IMR-90 (cell line): ENCODE results near the gene CYP46A1. TPM values are rescaled to one million over a fixed set of nuclear protein-coding genes. Genes with fewer than 3 reads are reported as not detected.
A peak's percentile ranks its signal among the peaks of the same experiment; 100 is the strongest.

ENCODE experiments used
- ATAC-seq: fragments of 200-7000 bp; cut with Tn5 transposase; 2 replicates; pipeline ENCODE4 v1.9.1; 2020; ENCODE audit warnings: low read depth, mild to moderate bottlenecking, moderate library complexity
- BruUV-seq: library from RNA; stranded (reverse); fragments of 400-500 nt; replicated peaks from 2 replicates; lab custom pipeline; 2021; lab: Mats Ljungman, UMichigan
- CTCF ChIA-PET: fragments of 300-600 bp; formaldehyde crosslinking; extraction: SDS; loops from one replicate; lab custom pipeline; 2021; ENCODE audit warnings: antibody characterized with exemption; lab: Yijun Ruan, JAX
- POLR2A ChIA-PET: fragments of 300-600 bp; sonication (Branson Sonifier 250); formaldehyde crosslinking; loops from one replicate; lab custom pipeline; 2022; ENCODE audit warnings: antibody characterized with exemption; ENCODE audit not compliant: unreplicated experiment; lab: Charles Lee
- DNase-seq: peaks from one replicate; pipeline ENCODE4 v3.0.0; 2013
- H2AFZ ChIP-seq: replicated peaks from 2 replicates; pipeline ENCODE3; 2013; ENCODE audit warnings: low read length, mild to moderate bottlenecking; ENCODE audit not compliant: poor library complexity
- H2AK5ac ChIP-seq: 2 replicates; pipeline ENCODE4 v1.6.1; 2013; ENCODE audit warnings: low read depth, low read length, inconsistent platforms
- H2AK9ac ChIP-seq: replicated peaks from 2 replicates; pipeline ENCODE3; 2013; ENCODE audit warnings: mild to moderate bottlenecking, low read depth, low read length, moderate library complexity; ENCODE audit not compliant: poor library complexity
- H2BK120ac ChIP-seq: 2 replicates; pipeline ENCODE4 v1.6.1; 2013; ENCODE audit warnings: low read depth, low read length, inconsistent platforms
- H2BK15ac ChIP-seq: 3 replicates; pipeline ENCODE4 v1.6.1; 2013; ENCODE audit warnings: low read depth, low read length, inconsistent platforms
- H2BK20ac ChIP-seq: 2 replicates; pipeline ENCODE4 v1.6.1; 2013; ENCODE audit warnings: low read depth, mild to moderate bottlenecking, inconsistent platforms, low read length, moderate library complexity
- H2BK5ac ChIP-seq: 2 replicates; pipeline ENCODE4 v1.6.1; 2013; ENCODE audit warnings: mild to moderate bottlenecking, low read depth, low read length, inconsistent platforms; ENCODE audit not compliant: poor library complexity, severe bottlenecking
- H3K14ac ChIP-seq: replicated peaks from 2 replicates; pipeline ENCODE4 v1.6.1; 2013; ENCODE audit warnings: low read depth, low read length, inconsistent platforms
- H3K18ac ChIP-seq: 2 replicates; pipeline ENCODE4 v1.6.1; 2013; ENCODE audit warnings: low read depth, low read length, control low read depth
- H3K23ac ChIP-seq: 2 replicates; pipeline ENCODE4 v1.6.1; 2013; ENCODE audit warnings: low read depth, low read length, inconsistent platforms
- H3K27ac ChIP-seq: 2 replicates; pipeline ENCODE4 v1.5.1; 2013; ENCODE audit warnings: mild to moderate bottlenecking, control low read depth, low read length; ENCODE audit not compliant: insufficient read depth
- H3K27me3 ChIP-seq: 2 replicates; pipeline ENCODE4 v1.6.1; 2013; ENCODE audit warnings: low read length; ENCODE audit not compliant: control insufficient read depth, insufficient read depth
- H3K36me3 ChIP-seq: 2 replicates; pipeline ENCODE4 v1.6.1; 2013; ENCODE audit warnings: low read length, mixed read lengths; ENCODE audit not compliant: control insufficient read depth, insufficient read depth
- H3K4ac ChIP-seq: 2 replicates; pipeline ENCODE4 v1.6.1; 2013; ENCODE audit warnings: low read depth, low read length, inconsistent platforms
- H3K4me1 ChIP-seq: 2 replicates; pipeline ENCODE4 v1.6.1; 2013; ENCODE audit warnings: low read length, mixed read lengths; ENCODE audit not compliant: control insufficient read depth, insufficient read depth
- H3K4me2 ChIP-seq: 2 replicates; pipeline ENCODE4 v1.6.1; 2013; ENCODE audit warnings: low read depth, mild to moderate bottlenecking, control low read depth, low read length, moderate library complexity
- H3K4me3 ChIP-seq: 2 replicates; pipeline ENCODE4 v1.5.1; 2013; ENCODE audit warnings: low read depth, mild to moderate bottlenecking, control low read depth, low read length, moderate library complexity; ENCODE audit not compliant: insufficient read depth
- H3K56ac ChIP-seq: 2 replicates; pipeline ENCODE4 v1.6.1; 2013; ENCODE audit warnings: low read length, inconsistent platforms; ENCODE audit not compliant: insufficient read depth; ENCODE audit errors: extremely low read depth
- H3K79me1 ChIP-seq, 2 experiments: 2 replicates each; pipeline ENCODE4 v1.6.1; 2013; ENCODE audit warnings: low read length in 2 of 2, inconsistent platforms in 1 of 2, low read depth in 1 of 2
- H3K9ac ChIP-seq: 2 replicates; pipeline ENCODE4 v1.6.1; 2013; ENCODE audit warnings: low read depth, low read length, control low read depth
- H3K9me1 ChIP-seq: 2 replicates; pipeline ENCODE4 v1.6.1; 2013; ENCODE audit warnings: low read length, inconsistent platforms; ENCODE audit not compliant: insufficient read depth
- H3K9me3 ChIP-seq: 2 replicates; pipeline ENCODE4 v1.6.1; 2013; ENCODE audit warnings: low read length; ENCODE audit not compliant: control insufficient read depth, insufficient read depth
- H4K20me1 ChIP-seq: 2 replicates; pipeline ENCODE4 v1.6.1; 2013; ENCODE audit warnings: low read length, inconsistent platforms; ENCODE audit not compliant: insufficient read depth
- H4K5ac ChIP-seq: 2 replicates; pipeline ENCODE4 v1.6.1; 2013; ENCODE audit warnings: mild to moderate bottlenecking, low read depth, low read length, control low read depth
- H4K8ac ChIP-seq, 2 experiments: 2 replicates each; pipeline ENCODE4 v1.6.1; 2013; ENCODE audit warnings: low read depth in 2 of 2, low read length in 2 of 2, control low read depth in 1 of 2, inconsistent platforms in 1 of 2
- H4K91ac ChIP-seq: 2 replicates; pipeline ENCODE4 v1.6.1; 2013; ENCODE audit warnings: low read depth, low read length, inconsistent platforms; ENCODE audit not compliant: insufficient read depth
- BHLHE40 ChIP-seq: fragments of 150-350 bp; IDR thresholded peaks from 2 replicates; pipeline ENCODE4 v1.6.1; 2016; ENCODE audit warnings: mild to moderate bottlenecking, low read depth, low read length
- CEBPB ChIP-seq: IDR thresholded peaks from 2 replicates; pipeline ENCODE4 v1.6.1; 2012; ENCODE audit warnings: low read depth, low read length, improper control_type of control experiment
- CHD1 ChIP-seq: IDR thresholded peaks from 2 replicates; pipeline ENCODE4 v1.6.1; 2012; ENCODE audit warnings: low read depth, low read length, improper control_type of control experiment
- FOS ChIP-seq: fragments of 150-350 bp; IDR thresholded peaks from 2 replicates; pipeline ENCODE4 v1.6.1; 2016; ENCODE audit warnings: low read depth, low read length
- MAFK ChIP-seq: IDR thresholded peaks from 2 replicates; pipeline ENCODE4 v1.6.1; 2012; ENCODE audit warnings: low read depth, low read length, improper control_type of control experiment
- MAZ ChIP-seq: IDR thresholded peaks from 2 replicates; pipeline ENCODE4 v1.6.1; 2012; ENCODE audit warnings: low read depth, mild to moderate bottlenecking, low read length, improper control_type of control experiment, moderate library complexity, borderline replicate concordance
- MXI1 ChIP-seq: IDR thresholded peaks from 2 replicates; pipeline ENCODE4 v1.6.1; 2012; ENCODE audit warnings: low read depth, mild to moderate bottlenecking, low read length, moderate library complexity, borderline replicate concordance
- NFE2L2 ChIP-seq: fragments of 150-350 bp; IDR thresholded peaks from 2 replicates; pipeline ENCODE4 v1.6.1; 2016; ENCODE audit warnings: low read depth, mild to moderate bottlenecking, low read length
- POLR2A ChIP-seq: IDR thresholded peaks from 2 replicates; pipeline ENCODE4 v1.6.1; 2012; ENCODE audit warnings: mild to moderate bottlenecking, low read depth, low read length
- RAD21 ChIP-seq: IDR thresholded peaks from 2 replicates; pipeline ENCODE4 v1.6.1; 2012; ENCODE audit warnings: low read length, improper control_type of control experiment
- RFX5 ChIP-seq: IDR thresholded peaks from 2 replicates; pipeline ENCODE4 v1.8.0; 2012; ENCODE audit warnings: low read depth, mild to moderate bottlenecking, low read length, moderate library complexity
- SMC3 ChIP-seq: fragments of 150-350 bp; IDR thresholded peaks from 2 replicates; pipeline ENCODE4 v1.6.1; 2016; ENCODE audit warnings: low read depth, mild to moderate bottlenecking, antibody characterized with exemption, low read length, moderate library complexity
- WGBS, 2 experiments: methylation state at CpG; one replicate each; pipeline versions ENCODE4 v1.1.5 to v1.1.7; 2013; ENCODE audit warnings: missing lambda C conversion rate in 2 of 2; ENCODE audit not compliant: insufficient read length in 1 of 2; ENCODE audit errors: extremely low coverage in 2 of 2; 5-methylcytosine and 5-hydroxymethylcytosine counted together
- dilution Hi-C: fragments of 300-500 bp; cut with HindIII; formaldehyde crosslinking; loops from one replicate; pipeline ENCODE4 v1.14.3; 2018; ENCODE audit warnings: low sequenced_read_pairs; ENCODE audit not compliant: unreplicated experiment
- in situ Hi-C: fragments of 300-500 bp; cut with MboI; formaldehyde crosslinking; loops from 3 replicates; pipeline ENCODE4 v1.14.3; 2019; ENCODE audit warnings: low sequenced_read_pairs, inconsistent platforms, mixed read lengths
- intact Hi-C: fragments of 100-400 bp; cut with micrococcal nuclease; formaldehyde crosslinking; loops from 2 replicates; pipeline ENCODE4 v1.10.0; 2022
- polyA plus RNA-seq, 3 experiments: library from polyadenylated mRNA; depleted of rRNA; stranded (reverse); fragments of >200 nt; gene quantifications; 2 replicates each; pipeline ENCODE4 v1.2.3, GENCODE V29; 2012; ENCODE audit warnings: low replicate concordance in 1 of 3
- total RNA-seq: library from RNA; depleted of rRNA; stranded (reverse); fragments of >200 nt; gene quantifications from 2 replicates; pipeline ENCODE4 v1.2.3, GENCODE V29; 2012
- TF ChIP-seq, protein P1 (sequence below): conservative IDR thresholded peaks from 2 replicates; pipeline ENCODE4 v1.5.1; 2012; ENCODE audit warnings: mild to moderate bottlenecking, low read depth, low read length, improper control_type of control experiment
- TF ChIP-seq, protein P2 (sequence below): fragments of 150-350 bp; IDR thresholded peaks from 2 replicates; pipeline ENCODE4 v1.6.1; 2016; ENCODE audit warnings: low read depth, mild to moderate bottlenecking, low read length, moderate library complexity, borderline replicate concordance
- TF ChIP-seq, protein P3 (sequence below): fragments of 150-350 bp; IDR thresholded peaks from 2 replicates; pipeline ENCODE4 v1.6.1; 2017; ENCODE audit warnings: mild to moderate bottlenecking, antibody characterized with exemption, low read length, low read depth

The CYP46A1 gene
- total and polyA plus RNA-seq, 2 of the 4 experiments (the other 2 are of a cell fraction) = 0.18 to 0.31 TPM

DNA sequence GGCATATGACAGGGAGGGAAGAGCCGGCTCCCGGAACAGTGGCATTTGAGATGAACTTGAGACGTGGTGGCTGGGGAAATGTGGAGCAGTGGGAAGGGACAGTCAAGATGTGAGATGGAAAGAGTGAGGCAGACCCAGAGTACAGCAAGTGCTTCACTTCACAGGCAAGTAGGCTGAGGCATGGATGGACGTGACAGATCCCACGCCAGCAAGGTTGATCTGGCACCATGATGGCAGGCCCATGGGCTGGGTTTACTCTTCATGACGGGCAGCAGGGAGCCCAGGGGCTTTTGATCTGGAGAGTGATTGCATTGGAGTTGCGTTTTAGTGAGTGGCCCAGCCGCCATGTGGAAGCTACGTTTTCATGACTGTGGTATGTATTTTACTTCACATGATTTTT, 91.3 kb downstream of the CYP46A1 start:
- no peak overlapping the region for H2AK9ac ChIP-seq
- DNase-seq (no peak), ATAC-seq (no peak)
- H3K9me1 ChIP-seq = peaks cover 8% of the 10 kb centered on the region
- no peak overlapping the region for H3K23ac ChIP-seq
- no peak overlapping the region for H4K8ac ChIP-seq
- peaks cover 9% of the 10 kb centered on the region for H3K4me1 ChIP-seq
- H2AK5ac ChIP-seq = peak overlapping the region; percentile 64; the same call in 1 of the 2 replicates
- H3K4ac ChIP-seq = no peak overlapping the region
- H3K4me3 ChIP-seq = no peak overlapping the region
- no peak for TF ChIP-seq RAD21
- TF ChIP-seq SMC3 = no peak
- TF ChIP-seq, protein P1, sequence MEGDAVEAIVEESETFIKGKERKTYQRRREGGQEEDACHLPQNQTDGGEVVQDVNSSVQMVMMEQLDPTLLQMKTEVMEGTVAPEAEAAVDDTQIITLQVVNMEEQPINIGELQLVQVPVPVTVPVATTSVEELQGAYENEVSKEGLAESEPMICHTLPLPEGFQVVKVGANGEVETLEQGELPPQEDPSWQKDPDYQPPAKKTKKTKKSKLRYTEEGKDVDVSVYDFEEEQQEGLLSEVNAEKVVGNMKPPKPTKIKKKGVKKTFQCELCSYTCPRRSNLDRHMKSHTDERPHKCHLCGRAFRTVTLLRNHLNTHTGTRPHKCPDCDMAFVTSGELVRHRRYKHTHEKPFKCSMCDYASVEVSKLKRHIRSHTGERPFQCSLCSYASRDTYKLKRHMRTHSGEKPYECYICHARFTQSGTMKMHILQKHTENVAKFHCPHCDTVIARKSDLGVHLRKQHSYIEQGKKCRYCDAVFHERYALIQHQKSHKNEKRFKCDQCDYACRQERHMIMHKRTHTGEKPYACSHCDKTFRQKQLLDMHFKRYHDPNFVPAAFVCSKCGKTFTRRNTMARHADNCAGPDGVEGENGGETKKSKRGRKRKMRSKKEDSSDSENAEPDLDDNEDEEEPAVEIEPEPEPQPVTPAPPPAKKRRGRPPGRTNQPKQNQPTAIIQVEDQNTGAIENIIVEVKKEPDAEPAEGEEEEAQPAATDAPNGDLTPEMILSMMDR = no peak
- no peak for TF ChIP-seq NFE2L2
- TF ChIP-seq, protein P2, sequence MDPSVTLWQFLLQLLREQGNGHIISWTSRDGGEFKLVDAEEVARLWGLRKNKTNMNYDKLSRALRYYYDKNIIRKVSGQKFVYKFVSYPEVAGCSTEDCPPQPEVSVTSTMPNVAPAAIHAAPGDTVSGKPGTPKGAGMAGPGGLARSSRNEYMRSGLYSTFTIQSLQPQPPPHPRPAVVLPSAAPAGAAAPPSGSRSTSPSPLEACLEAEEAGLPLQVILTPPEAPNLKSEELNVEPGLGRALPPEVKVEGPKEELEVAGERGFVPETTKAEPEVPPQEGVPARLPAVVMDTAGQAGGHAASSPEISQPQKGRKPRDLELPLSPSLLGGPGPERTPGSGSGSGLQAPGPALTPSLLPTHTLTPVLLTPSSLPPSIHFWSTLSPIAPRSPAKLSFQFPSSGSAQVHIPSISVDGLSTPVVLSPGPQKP = no peak
- TF ChIP-seq POLR2A = no peak
- TF ChIP-seq MXI1 = no peak
- TF ChIP-seq CEBPB = no peak
- TF ChIP-seq, protein P3, sequence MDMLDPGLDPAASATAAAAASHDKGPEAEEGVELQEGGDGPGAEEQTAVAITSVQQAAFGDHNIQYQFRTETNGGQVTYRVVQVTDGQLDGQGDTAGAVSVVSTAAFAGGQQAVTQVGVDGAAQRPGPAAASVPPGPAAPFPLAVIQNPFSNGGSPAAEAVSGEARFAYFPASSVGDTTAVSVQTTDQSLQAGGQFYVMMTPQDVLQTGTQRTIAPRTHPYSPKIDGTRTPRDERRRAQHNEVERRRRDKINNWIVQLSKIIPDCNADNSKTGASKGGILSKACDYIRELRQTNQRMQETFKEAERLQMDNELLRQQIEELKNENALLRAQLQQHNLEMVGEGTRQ = no peak
- no peak for TF ChIP-seq CHD1
- no peak for TF ChIP-seq FOS
- TF ChIP-seq BHLHE40 = no peak
- TF ChIP-seq RFX5 = no peak
- TF ChIP-seq MAFK = no peak
- no peak for TF ChIP-seq MAZ
- H3K27me3 ChIP-seq = no peaks in the 10 kb centered on the region
- no peak overlapping the region for H2AFZ ChIP-seq
- dilution Hi-C loops = no loop called here
- no peak overlapping the region for H3K27ac ChIP-seq
- no peak overlapping the region for H3K9ac ChIP-seq
- no peak overlapping the region for H2BK20ac ChIP-seq
- H3K79me1 ChIP-seq = no peaks in the 10 kb centered on the region; a peak in 1 of 4 replicates
- H2BK120ac ChIP-seq = no peak overlapping the region; the same call in 1 of the 2 replicates
- no peak overlapping the region for H3K56ac ChIP-seq
- H2BK5ac ChIP-seq = no peak overlapping the region
- no peaks in the 10 kb centered on the region for H4K20me1 ChIP-seq
- H2BK15ac ChIP-seq = no peak overlapping the region; the same call in 2 of the 3 replicates
- in situ Hi-C loops = no loop called here
- H3K18ac ChIP-seq = no peak overlapping the region
- peak overlapping the region; percentile 62; the same call in 1 of the 2 replicates for H3K14ac ChIP-seq
- no peak overlapping the region for H4K5ac ChIP-seq
- WGBS, 2 experiments = 77% methylated on average over 6 of the region's 9 CpGs; no CpG with 5 or more reads in 1 of the 2 experiments
- H4K91ac ChIP-seq = no peak overlapping the region
- BruUV-seq = no TSS peak
- ChIA-PET POLR2A (no interaction called here), CTCF (no interaction called here)
- intact Hi-C loops = no loop called here
- H3K36me3 ChIP-seq = no peaks in the 10 kb centered on the region
- peaks cover 10% of the 10 kb centered on the region; the same call in 1 of the 2 replicates for H3K9me3 ChIP-seq
- no peak overlapping the region for H3K4me2 ChIP-seq
